Adipocyte (in vitro differentiated cells): Measurements from ENCODE around the gene SMARCC2.

Experiments used
- DNase-seq: peaks from one replicate; pipeline ENCODE4 v3.0.0-alpha.2; 2015; ENCODE audit warnings: low read depth
- H3K27me3 ChIP-seq: replicated peaks from 2 replicates; pipeline ENCODE4 v1.7.0; 2013; ENCODE audit warnings: mild to moderate bottlenecking, low read length, moderate library complexity; ENCODE audit not compliant: control insufficient read depth, insufficient read depth
- H3K36me3 ChIP-seq: 2 replicates; pipeline ENCODE4 v1.7.0; 2013; ENCODE audit warnings: low read length, mild to moderate bottlenecking, moderate library complexity; ENCODE audit not compliant: control insufficient read depth, insufficient read depth, severe bottlenecking
- H3K4me1 ChIP-seq: 2 replicates; pipeline ENCODE4 v1.7.0; 2013; ENCODE audit warnings: mild to moderate bottlenecking, low read length, moderate library complexity; ENCODE audit not compliant: control insufficient read depth, insufficient read depth
- H3K4me3 ChIP-seq: 2 replicates; pipeline ENCODE4 v1.7.0; 2013; ENCODE audit warnings: mild to moderate bottlenecking, low read length, moderate library complexity
- H3K9ac ChIP-seq: 2 replicates; pipeline ENCODE4 v1.7.0; 2013; ENCODE audit warnings: mild to moderate bottlenecking, low read length, moderate library complexity
- H3K9me3 ChIP-seq: 2 replicates; pipeline ENCODE4 v1.7.0; 2013; ENCODE audit warnings: mild to moderate bottlenecking, low read length, moderate library complexity; ENCODE audit not compliant: control insufficient read depth

The SMARCC2 gene

DNA sequence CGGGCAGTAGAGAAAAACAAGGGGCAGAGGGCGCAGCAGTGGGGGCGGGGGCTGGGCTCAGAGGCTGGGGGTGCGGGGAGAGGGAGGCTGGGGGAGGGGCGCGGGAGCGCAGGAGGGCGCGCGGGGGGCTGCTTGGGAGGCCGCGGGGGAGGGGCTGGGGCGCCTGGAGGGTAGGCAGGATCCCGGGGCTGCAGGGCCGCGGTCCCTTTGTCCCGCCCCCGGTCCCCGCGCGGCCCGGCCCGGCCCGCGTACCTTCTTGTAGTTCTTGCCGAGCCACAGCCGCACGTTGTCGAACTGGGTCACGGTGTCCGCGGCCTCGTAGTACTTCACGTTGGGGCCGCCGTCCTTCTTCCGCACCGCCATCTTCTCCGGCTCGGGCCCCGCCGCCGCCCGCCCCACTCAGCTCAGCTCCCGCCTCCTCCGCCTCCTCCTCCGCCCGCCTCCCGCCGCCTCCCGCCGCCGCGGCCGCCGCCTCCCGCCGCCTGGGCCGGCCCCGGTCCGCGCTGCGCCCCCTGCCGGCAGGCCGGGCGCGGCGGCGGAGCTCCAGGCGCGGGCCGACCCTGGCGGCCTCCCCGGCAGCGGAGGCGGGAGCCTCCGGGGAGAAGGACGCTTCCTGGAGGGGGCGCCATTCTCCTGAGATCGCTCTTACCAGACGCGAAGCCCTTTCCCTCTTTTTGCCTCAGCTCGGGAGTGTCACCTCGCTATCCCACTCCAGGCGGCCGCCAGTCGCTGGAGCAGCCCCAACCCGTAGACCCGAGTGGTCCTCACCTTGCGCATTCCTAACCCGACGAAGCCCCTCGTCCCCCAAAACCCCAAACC is at the start of gene SMARCC2:
SMARCC2 (minus strand) TSS at position 385 of the 819 bp plus-strand sequence; CDS start at position 363, 22 bp downstream.
- peak; percentile 97 for DNase-seq
- H3K4me1 ChIP-seq = peaks cover 34% of the 10 kb centered on the region
- no peaks in the 10 kb centered on the region for H3K9me3 ChIP-seq
- peaks cover 14% of the 10 kb centered on the region for H3K36me3 ChIP-seq
- H3K27me3 ChIP-seq = no peaks in the 10 kb centered on the region
- H3K9ac ChIP-seq = peak within 1 kb of the TSS; percentile 91
- peak within 1 kb of the TSS; percentile 90 for H3K4me3 ChIP-seq

DNA sequence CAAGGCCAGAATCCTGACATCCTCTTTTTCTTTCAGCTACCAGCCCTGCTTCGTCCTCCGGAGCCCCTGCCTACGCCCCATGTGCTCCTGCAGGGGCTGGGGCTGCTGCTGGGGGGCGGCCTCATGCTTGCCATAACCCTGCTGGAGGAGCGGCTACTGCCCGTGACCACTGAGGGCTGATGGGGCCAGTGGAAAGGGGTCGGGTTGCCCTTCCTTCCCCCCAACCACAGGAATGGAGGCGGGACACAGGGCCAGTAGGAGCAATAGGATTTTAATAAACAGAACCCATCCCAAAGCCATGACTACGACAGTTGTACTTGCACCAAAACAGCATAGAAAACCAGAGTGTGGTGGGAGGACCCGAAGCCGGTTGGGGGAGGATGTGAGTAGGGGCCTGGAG is 48.3 kb upstream of the SMARCC2 start:
- Histone ChIP-seq H3K9ac (no peak overlapping the region), H3K9me3 (no peaks in the 10 kb centered on the region), H3K4me3 (no peak overlapping the region), H3K27me3 (no peaks in the 10 kb centered on the region), H3K36me3 (peaks cover 31% of the 10 kb centered on the region), H3K4me1 (no peaks in the 10 kb centered on the region)
- DNase-seq = no peak

DNA sequence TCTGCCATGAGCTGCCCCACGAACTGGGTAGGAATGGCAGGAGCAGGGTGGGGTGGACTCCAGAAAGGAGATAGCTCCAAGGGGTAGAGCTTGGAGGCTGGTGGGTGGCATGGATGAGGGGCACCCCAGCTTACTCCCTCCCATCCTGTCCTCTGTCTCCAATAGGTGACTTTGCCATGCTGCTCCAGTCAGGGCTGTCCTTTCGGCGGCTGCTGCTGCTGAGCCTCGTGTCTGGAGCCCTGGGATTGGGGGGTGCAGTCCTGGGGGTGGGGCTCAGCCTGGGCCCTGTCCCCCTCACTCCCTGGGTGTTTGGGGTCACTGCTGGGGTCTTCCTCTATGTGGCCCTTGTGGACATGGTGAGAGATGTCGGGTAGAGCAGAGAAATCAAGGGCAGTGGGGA is 47.7 kb upstream of the SMARCC2 start:
- Histone ChIP-seq H3K4me1 (no peaks in the 10 kb centered on the region), H3K4me3 (no peak overlapping the region), H3K27me3 (no peaks in the 10 kb centered on the region), H3K36me3 (peaks cover 25% of the 10 kb centered on the region), H3K9ac (no peak overlapping the region), H3K9me3 (no peaks in the 10 kb centered on the region)
- no peak for DNase-seq

DNA sequence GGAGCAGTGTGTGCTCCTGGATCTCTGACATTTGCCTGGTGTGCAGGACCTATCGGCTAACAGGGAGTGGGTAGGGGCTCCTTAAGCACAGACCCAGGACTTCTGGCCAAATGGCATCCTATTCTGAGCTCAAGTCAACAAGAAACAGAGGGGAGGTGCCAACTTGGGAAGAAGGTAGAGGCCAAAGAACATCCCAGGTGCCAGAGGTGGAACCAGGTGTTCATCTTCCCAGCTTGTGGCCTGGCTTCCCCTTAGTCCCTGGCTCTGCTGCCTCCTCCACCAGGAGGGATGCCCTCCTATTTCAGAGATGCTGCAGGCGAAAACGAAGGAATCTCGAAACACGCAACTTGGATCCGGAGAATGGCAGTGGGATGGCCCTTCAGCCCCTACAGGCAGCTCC is 46.8 kb upstream of the SMARCC2 start:
- Histone ChIP-seq H3K36me3 (peaks cover 17% of the 10 kb centered on the region), H3K9me3 (no peaks in the 10 kb centered on the region), H3K4me3 (no peak overlapping the region), H3K4me1 (no peaks in the 10 kb centered on the region), H3K27me3 (no peaks in the 10 kb centered on the region), H3K9ac (no peak overlapping the region)
- no peak for DNase-seq

DNA sequence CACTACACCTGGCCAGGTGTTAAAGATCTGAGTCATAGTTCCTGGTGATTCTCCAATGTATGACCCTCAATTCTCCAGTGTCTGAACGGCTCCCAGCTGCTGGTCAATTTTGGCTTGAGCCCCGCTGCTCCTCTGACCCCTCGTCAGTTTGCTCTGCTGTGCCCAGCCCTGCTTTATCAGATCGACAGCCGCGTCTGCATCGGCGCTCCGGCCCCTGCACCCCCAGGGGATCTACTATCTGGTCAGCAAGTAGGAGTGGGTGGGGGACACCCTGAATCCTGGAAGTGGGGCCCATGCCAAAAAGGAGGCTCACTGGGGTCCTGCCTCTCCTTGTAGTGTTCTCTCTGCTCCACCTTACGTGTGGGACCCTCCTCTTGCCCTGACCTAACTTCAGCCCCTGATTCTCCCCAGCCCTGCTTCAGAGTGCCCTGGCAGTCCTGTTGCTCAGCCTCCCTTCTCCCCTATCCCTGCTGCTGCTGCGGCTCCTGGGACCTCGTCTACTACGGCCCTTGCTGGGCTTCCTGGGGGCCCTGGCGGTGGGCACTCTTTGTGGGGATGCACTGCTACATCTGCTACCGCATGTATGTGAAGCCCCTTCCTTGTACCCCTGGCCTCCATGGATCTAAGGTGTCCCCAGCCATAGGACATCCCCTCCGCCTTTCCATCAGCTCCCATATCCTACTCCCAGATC is 45.6 kb upstream of the SMARCC2 start:
- H3K27me3 ChIP-seq = no peaks in the 10 kb centered on the region
- peaks cover 7% of the 10 kb centered on the region for H3K36me3 ChIP-seq
- no peak overlapping the region for H3K9ac ChIP-seq
- no peaks in the 10 kb centered on the region for H3K9me3 ChIP-seq
- H3K4me1 ChIP-seq = no peaks in the 10 kb centered on the region
- DNase-seq = no peak
- no peak overlapping the region for H3K4me3 ChIP-seq

DNA sequence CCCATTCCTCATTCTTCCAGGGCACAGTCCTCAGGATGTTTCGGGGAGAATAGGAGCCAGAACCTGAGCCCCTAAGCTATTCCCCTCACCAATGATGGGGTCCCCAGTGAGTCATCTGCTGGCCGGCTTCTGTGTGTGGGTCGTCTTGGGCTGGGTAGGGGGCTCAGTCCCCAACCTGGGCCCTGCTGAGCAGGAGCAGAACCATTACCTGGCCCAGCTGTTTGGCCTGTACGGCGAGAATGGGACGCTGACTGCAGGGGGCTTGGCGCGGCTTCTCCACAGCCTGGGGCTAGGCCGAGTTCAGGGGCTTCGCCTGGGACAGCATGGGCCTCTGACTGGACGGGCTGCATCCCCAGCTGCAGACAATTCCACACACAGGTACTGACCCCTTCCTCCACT is 41.9 kb upstream of the SMARCC2 start:
- H3K4me3 ChIP-seq = no peak overlapping the region
- H3K36me3 ChIP-seq = no peaks in the 10 kb centered on the region
- H3K27me3 ChIP-seq = no peaks in the 10 kb centered on the region
- H3K9me3 ChIP-seq = no peaks in the 10 kb centered on the region
- H3K4me1 ChIP-seq = no peaks in the 10 kb centered on the region
- DNase-seq = no peak
- H3K9ac ChIP-seq = no peak overlapping the region

DNA sequence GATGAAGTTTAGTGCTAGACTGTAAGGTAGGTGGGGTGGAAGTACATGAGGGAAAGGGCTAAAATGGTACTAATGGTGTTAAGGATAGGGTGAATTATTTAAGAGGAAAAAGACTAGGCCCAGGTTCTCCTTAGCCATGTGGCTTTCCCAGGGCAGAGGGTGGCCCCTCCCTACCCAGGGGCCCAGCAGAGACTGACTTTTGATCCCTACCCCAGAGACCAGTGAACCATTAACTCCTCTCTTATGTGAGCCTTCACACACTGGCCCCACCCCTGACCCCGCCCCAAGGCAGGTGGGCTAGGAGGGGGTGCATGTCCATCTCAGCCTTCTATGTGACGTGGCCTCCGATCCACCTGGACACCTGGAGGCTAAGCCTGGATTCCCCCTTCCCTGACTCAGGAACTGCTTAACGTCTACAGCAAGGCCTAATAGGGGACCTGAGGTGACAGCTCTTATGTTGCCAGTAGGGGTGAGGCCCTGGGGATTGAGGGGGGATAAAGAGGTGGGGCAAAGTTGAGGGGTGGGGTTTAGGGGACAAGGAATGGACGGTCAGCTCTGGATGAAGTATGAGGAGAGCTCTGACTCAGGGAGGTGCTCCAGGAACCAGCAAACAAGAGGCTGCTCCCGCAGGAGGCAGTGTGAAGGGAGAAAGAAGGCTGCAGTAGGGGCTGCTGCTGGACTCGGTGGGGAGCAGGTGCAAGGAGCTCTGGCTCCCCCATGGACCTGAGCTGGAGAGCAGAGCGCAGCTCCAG is 41.3 kb upstream of the SMARCC2 start:
- Histone ChIP-seq H3K4me3 (no peak overlapping the region), H3K9ac (no peak overlapping the region), H3K4me1 (no peaks in the 10 kb centered on the region), H3K36me3 (no peaks in the 10 kb centered on the region), H3K27me3 (no peaks in the 10 kb centered on the region), H3K9me3 (no peaks in the 10 kb centered on the region)
- DNase-seq = no peak

DNA sequence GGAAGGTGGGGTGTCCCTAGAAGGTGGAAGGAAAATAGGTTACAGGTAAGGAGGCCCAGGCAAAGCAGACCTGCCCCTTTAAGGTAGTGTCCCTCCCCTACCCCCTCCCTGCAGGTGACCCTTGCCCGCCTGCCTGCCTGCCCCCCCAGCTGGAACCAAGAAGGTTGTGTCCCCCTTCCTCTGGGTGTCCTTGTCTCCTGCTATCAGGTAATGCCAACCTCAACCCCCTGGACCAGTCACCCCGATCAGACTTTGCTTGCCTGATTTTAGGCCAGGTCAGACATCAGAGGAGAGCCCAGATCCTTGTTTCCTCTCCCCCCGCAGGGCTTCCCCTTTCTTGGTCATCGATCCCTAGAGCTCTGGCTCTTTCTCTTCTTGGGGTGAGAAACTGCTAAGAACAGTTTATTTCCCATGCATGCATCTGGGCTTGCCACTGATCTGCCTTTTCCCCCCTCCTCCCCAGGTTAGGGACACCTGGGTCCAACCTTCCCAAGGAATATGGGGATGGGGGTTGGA is 40.7 kb upstream of the SMARCC2 start, which contains the start of gene SLC39A5:
SLC39A5 (plus strand) TSS at position 136 of the 516 bp plus-strand sequence. CDS start 1,224 bp downstream, outside the sequence.
- H3K27me3 ChIP-seq = no peaks in the 10 kb centered on the region
- H3K4me3 ChIP-seq = no peak within 1 kb of the TSS
- no peaks in the 10 kb centered on the region for H3K4me1 ChIP-seq
- H3K9ac ChIP-seq = no peak within 1 kb of the TSS
- no peaks in the 10 kb centered on the region for H3K9me3 ChIP-seq
- H3K36me3 ChIP-seq = no peaks in the 10 kb centered on the region
- no peak for DNase-seq

DNA sequence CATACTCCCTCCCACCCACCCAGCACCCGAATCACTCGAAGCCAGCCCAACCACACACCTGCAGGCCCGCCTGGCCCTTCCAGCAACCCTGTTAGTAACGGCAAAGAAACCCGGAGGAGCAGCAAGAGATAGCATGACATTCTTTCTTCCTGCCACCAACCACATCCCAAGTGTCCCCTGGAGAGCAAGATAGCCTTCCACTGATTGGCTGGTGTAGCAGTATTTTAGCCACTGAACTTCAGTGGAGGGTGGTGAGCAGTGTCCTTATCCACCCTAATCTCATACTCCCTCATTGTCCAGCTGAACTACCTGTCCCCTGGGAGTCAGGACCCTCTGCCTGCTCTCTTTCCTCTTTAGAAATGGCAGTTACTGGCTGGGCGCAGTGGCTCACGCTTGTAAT is 39.8 kb upstream of the SMARCC2 start:
- DNase-seq = no peak
- Histone ChIP-seq H3K4me3 (no peak overlapping the region), H3K27me3 (no peaks in the 10 kb centered on the region), H3K36me3 (no peaks in the 10 kb centered on the region), H3K9me3 (no peaks in the 10 kb centered on the region), H3K9ac (no peak overlapping the region), H3K4me1 (no peaks in the 10 kb centered on the region)

DNA sequence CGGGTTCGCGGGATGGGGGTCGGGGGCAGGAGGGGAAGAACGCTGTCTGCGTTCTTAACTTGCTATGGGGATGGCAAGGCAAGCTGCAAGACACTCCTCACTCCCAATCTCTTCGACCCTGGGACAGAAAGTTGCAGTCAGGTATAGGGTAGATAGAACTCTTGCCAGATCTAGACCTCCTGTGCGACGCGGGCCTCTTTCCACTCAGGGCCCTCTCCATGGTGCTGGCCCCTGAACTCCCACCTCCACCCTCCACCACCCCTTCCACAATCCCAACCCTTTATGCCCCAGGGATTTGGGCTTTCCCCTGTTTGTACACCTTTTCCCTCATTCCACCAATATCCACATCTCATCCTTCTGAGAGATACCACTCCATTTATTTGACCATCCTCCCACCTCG is 35.7 kb upstream of the SMARCC2 start:
- no peaks in the 10 kb centered on the region for H3K36me3 ChIP-seq
- DNase-seq = no peak
- no peaks in the 10 kb centered on the region for H3K9me3 ChIP-seq
- peaks cover 23% of the 10 kb centered on the region for H3K4me1 ChIP-seq
- peak overlapping the region; percentile 86 for H3K9ac ChIP-seq
- no peaks in the 10 kb centered on the region for H3K27me3 ChIP-seq
- H3K4me3 ChIP-seq = peak overlapping the region; percentile 85
